GM18511 (cell line): ENCODE measurements around the gene MYRIP.

ENCODE experiments used
- ATAC-seq: cut with Tn5 transposase; IDR thresholded peaks from one replicate; pipeline ENCODE4 v1.9.1; 2021; ENCODE audit warnings: mild to moderate bottlenecking, moderate library complexity; ENCODE audit not compliant: unreplicated experiment

Gene MYRIP

DNA sequence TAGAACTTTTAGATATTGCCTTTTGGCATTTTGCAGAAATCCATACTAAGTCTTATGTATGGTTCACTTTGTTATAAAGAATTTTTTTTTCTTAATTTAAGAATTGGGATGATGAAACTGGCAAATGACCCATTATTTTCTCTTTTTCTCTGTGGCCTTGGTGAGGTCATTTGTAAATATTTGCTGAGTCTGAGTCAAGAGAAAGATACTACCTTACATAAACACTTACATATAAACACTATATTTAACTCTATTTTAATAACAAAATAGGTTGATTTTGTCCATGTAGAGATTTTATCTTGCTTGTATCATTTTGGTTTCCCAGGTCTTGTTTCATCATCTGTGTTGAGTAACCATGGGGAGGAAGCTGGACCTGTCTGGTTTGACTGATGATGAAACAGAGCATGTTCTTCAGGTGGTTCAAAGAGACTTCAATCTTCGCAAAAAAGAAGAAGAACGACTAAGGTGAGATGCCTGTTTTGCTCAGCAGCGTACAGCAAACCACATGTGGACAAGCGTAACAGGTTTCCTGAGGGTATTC lies 91.1 kb downstream of the MYRIP start:
- ATAC-seq, result no peak

DNA sequence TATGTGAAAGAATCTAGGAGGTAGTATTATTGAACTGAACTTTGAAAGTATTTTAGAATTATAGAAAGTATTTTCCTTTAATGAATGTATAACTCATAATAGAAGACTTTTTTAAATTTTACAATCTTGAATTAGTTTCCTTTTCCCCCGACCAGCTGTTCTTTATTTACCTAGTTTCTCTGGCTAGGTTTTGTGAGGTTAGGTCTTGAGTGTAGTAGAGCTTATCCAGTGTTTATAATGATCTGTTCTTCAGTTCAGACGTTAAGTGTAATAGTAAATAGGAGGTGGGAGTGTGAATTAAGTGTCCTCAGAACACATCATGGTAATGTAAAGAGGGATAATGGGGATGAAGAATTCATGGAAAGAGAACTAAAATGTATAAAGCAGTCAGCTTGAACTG lies 93.8 kb downstream of the MYRIP start:
- no peak for ATAC-seq

- no peak for ATAC-seq
Measured at GRCh38 chr3:39905788-39906187, 96.4 kb downstream of the MYRIP start.

GRCh38 chr3:39907981-39908380 lies 98.6 kb downstream of the MYRIP start:
- no peak for ATAC-seq

DNA sequence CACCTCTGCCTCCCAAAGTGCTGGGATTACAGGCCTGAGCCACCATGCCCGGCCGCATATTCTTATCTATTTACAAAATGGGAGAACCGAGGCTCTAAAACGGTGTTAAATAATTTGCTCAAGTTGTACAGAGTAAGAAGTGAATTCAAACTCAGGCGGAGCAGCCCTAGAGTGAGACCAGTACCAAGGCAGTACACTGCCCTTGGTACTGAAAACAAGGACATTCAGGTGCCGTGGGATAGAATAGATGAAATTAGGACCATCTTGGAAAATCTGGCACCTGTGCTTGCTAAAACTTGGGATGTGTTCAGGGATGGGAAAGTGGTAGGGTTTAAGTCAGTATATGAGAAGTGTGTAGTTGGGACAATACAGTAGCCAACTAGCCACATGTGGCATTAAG lies 100.7 kb downstream of the MYRIP start:
- ATAC-seq, result no peak

GRCh38 chr3:39910826-39911464 lies 101.5 kb downstream of the MYRIP start:
- no peak for ATAC-seq

DNA sequence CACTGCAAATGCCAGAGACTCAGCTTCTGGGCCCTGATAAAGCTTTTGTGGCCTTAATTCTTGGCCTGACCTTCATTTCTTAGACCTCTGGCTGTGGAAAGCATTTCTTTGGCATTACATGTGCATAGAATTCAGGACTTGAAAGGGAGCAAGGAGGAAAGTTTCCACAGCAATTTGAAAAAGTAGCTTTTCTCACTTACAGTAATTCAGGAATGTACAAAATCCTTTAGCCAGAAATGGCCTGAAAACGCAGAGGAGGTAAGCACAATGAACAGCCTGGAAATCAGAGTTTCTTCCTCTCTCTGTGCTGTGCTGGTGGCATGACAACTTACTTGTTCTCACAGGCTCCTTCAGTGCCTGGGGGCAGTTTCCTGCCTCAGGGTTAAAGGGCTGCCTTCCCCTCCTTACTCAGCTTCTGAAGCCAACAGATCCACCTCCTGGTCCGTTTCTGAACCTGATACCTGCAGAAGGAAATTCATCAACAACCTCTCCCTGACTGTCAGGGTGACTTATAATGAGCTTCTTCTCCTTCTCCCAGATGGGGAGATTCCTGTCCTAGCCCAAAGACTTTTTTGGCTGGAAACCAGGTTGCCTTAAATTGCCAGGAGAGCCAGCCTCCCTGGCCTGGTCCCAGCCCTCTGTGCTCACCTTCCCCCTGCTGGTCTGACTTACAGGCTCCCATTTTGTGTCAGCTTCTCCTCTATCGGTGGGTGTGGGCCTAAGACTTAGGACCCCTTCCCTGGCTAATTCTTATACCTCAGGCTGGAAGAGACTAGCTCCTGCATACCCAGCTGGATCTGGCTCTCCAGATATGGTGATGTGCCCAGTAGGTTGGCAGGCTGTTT lies 102.3 kb downstream of the MYRIP start:
- no peak for ATAC-seq

DNA sequence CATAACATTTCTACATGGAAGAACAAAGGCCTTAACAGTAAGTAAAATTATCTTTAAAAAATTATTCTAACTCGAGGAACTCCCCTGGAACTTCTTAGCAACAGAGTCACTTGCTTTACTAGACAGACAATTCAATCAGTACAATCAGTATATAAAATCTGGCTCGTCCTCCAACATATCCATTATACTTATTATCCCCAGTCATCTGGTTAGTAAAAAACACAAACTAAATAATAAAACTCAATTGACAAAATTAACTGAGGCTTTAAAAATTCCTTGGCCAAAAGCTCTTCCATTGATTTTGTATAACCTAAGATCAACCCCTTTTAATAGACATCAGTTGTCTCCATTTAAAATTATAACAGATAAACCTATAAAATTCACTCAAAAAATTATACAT lies 105.6 kb downstream of the MYRIP start:
- no peak for ATAC-seq

GRCh38 chr3:39917065-39917773 lies 107.8 kb downstream of the MYRIP start:
- peak; percentile 82 for ATAC-seq

GRCh38 chr3:39919281-39919680 lies 109.9 kb downstream of the MYRIP start:
- ATAC-seq, result no peak

GRCh38 chr3:39920271-39920670 lies 110.9 kb downstream of the MYRIP start:
- no peak for ATAC-seq

DNA sequence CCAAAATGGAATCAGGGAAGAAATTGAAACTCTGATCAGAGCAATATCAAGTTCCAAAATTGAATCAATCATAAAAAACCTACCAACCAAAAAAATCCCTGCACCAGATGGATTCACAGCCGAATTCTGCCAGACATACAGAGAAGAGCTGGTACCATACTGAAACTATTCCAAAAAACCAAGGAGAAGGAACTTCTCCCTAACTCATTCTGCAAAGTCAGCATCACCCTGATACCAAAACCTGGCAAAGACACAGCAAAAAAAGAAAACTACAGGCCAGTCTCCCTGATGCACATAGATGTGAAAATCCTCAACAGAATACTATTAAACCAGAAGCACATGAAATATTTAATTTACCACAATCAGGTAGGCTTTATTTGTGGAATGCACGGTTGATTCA lies 118.1 kb downstream of the MYRIP start:
- no peak for ATAC-seq

DNA sequence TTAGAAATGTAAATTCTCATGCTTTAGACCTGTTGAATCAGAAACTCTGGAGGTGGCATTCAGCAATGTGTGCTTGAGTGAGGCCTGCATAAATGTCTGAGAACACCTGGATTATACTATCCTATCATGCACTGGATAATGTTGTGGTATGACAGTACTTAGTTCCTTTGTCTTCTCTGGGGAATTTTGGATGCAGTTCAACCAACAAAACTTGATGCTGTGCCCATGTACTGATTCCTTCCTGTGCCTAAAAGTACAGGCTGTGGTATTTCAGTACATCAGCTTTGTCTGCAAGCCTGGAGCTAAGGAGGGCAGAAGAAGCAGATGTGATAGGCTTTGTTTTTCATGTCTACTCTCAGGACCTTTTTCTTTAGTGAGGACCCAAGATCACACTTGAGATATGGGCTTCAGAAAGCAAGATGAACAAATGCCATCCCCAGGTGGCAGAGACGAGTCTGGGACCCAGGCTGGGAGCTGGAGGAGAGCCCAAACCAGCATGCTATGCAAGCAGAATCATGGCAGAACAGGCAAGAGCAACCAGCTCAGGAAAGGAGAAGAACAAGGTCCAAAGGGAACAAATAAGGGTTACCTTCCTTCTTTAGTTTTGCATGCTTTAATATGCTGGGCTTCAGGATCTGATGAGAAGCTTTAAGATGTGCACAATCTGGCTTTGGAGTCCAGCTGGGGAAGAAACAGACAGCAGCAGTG lies 124.7 kb downstream of the MYRIP start:
- ATAC-seq, result no peak

DNA sequence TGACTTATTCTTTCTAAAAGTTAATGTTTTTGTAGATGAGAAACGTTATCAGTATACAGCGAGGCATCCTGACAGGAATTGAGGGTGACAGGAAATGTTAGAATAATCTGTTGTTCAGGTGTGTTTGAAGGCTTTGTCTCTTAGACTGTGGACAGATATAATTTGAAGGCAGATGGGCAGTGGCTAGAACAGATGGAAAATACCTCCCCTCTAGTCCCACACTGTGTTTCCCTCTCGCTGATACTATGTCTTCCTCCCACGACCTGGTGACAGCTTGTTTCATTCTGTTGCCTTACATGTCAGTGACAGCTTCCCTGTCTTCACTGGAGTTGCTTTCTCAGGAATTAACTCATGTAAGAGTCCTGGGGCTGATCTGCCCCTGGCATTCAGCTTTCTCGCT lies 125.3 kb downstream of the MYRIP start:
- no peak for ATAC-seq

DNA sequence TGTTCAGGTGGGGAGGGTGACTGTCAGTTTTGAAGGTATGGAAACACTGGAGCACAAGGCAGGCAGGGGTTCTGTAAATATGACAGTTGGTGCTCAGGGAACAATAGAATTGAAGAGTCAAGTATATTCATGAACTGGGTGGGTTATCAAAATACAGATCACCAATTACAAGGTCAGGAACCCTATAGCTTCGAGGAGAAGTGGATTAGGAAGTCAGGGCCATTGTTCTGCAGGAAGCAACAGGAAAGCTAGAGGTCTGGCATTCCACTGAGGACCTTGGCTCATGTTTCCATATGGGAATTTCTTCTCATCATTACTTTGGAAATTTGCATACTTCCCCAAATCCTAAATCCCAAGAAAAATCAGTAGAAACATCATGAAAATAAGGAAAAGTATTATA lies 125.9 kb downstream of the MYRIP start:
- no peak for ATAC-seq

DNA sequence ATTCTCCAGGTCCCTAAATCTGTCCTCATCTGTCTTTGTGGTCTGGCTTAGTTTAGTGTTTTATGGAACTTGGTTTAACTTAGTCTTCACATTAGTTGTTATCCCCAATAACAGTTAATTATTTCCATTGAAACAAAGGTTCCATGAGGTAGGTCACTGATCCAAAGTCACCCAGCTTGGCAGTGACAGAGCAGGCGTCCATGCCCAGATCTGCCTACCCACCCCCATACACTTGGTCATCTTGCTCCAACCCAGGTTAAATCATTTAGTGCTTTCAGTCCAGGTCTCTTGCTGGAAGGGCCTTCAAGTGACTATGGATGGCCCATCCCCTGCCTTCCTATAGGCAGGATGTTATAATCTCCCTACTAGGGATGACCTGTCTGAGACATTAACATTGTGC lies 127.4 kb downstream of the MYRIP start:
- no peak for ATAC-seq

- ATAC-seq, result no peak
Measured at GRCh38 chr3:39937315-39937714, 127.9 kb downstream of the MYRIP start.

GRCh38 chr3:39937874-39938273 lies 128.5 kb downstream of the MYRIP start:
- peak; percentile 79 for ATAC-seq

GRCh38 chr3:39941931-39942330 lies 132.5 kb downstream of the MYRIP start:
- ATAC-seq, result no peak

DNA sequence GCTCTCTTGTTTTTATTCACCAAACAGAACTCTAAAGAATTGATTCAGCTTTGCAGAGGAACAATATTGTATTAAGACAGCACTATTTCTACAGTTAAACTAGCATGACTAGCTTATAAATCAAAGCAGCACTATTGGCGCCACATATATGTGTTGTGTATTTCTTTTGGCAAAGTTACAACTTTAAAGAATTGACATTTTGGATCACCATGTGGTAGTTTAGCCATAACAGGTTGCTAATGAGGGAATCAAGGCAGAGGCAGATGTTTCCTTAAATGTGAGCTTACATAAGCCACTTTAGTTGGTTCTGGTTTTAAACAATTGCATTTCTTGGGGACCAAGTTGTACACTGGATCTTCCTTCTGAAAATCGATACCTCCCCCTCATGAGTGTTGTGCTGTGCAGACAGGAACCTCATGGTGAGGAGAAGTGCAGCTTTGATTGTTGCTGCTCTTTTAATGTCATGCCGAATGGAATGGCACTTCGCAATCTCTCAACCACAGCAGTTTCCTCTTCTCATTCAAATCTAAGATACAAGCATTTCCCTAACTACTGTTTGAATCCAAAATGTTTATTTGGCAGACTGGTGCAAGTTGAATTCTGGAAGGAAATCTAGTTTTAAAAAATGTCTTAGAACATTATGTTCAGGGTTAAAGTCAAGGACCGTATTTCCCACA lies 151.2 kb downstream of the MYRIP start:
- ATAC-seq, result no peak
